Large intestine (tissue), 3 donors: ENCODE results near the gene GPATCH4. TPM values are rescaled to one million over a fixed set of nuclear protein-coding genes. Genes with fewer than 3 reads are reported as not detected.
"Not testable (repeated sequence)": the region's sequence is repeated elsewhere in the genome, so short reads cannot be mapped to it uniquely, and the experiment has no call there.

ENCODE experiments used
- DNase-seq, 2 donors: peaks; one replicate each; pipeline versions ENCODE4 v3.0.0 to v3.0.0-alpha.2; 2013
- H3K27ac ChIP-seq: one replicate; pipeline ENCODE4 v1.5.1; 2013; ENCODE audit warnings: low read length
- H3K27me3 ChIP-seq: 2 replicates; pipeline ENCODE4 v1.6.1; 2013; ENCODE audit warnings: low read length; ENCODE audit not compliant: control insufficient read depth, insufficient read depth
- H3K36me3 ChIP-seq: 2 replicates; pipeline ENCODE4 v1.6.1; 2013; ENCODE audit warnings: low read length; ENCODE audit not compliant: control insufficient read depth, insufficient read depth
- H3K4me1 ChIP-seq: one replicate; pipeline ENCODE4 v1.6.1; 2013; ENCODE audit warnings: low read length; ENCODE audit not compliant: control insufficient read depth, insufficient read depth
- H3K4me3 ChIP-seq: one replicate; pipeline ENCODE4 v1.5.1; 2013; ENCODE audit warnings: low read length
- H3K9me3 ChIP-seq: one replicate; pipeline ENCODE4 v1.6.1; 2013; ENCODE audit warnings: mild to moderate bottlenecking, low read depth, low read length, moderate library complexity; ENCODE audit not compliant: control insufficient read depth
- WGBS: methylation state at CpG from one replicate; pipeline ENCODE4 v1.1.5; 2013; ENCODE audit warnings: low lambda C conversion rate; ENCODE audit not compliant: insufficient coverage; 5-methylcytosine and 5-hydroxymethylcytosine counted together
- polyA plus RNA-seq: library from polyadenylated mRNA; unstranded; fragments of 120-200 nt; gene quantifications from one replicate; pipeline ENCODE4 v1.2.1, GENCODE V29; 2013

GPATCH4 gene
- polyA plus RNA-seq, 1 donor, result 25.9 TPM

DNA sequence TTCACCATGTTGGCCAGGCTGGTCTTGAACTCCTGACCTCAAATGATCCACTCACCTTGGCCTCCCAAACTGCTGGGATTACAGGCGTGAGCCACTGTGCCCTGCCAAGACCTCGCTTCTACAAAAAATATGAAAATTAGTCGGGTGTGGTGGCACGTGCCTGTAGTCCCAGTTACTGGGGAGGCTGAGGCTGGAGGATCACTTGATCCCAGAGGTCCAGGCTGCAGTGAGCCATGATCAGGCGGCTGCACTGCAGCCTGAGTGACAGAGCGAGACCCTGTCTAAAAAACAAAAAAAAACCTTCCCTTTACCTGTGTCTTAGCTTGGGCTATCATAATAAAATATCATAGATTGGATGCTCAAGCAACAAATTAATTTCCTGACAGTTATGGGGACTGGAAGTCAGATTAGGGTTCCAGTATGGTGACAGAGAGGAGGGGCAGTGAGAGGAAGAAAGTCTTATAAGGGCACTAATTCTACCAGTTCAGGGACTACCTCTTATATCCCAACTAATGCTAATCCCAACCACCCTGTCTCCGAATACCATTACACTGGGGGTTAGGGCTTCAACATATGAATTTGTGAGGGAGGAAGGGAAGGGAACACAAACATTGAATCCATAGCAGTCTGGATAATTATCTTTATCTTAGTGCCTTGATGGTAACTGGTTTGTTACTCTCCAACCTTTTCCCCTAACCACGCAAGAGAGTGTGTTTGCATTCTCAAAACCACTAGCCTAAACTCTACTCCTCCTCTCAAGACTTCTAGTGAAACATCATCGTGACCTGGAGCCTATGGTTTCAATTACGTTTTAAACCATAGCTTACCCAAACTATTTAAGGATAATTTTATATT lies 10.7 kb downstream of the GPATCH4 start:
- peaks cover 2% of the 10 kb centered on the region for H3K9me3 ChIP-seq
- H3K36me3 ChIP-seq, result peaks cover 28% of the 10 kb centered on the region
- H3K27me3 ChIP-seq, result no peaks in the 10 kb centered on the region
- no peak for DNase-seq
- 78% methylated on average over 4 of the region's 10 CpGs for WGBS
- peak overlapping the region; percentile 84 for H3K27ac ChIP-seq
- peaks cover 4% of the 10 kb centered on the region for H3K4me1 ChIP-seq
- peak overlapping the region; percentile 89 for H3K4me3 ChIP-seq

DNA sequence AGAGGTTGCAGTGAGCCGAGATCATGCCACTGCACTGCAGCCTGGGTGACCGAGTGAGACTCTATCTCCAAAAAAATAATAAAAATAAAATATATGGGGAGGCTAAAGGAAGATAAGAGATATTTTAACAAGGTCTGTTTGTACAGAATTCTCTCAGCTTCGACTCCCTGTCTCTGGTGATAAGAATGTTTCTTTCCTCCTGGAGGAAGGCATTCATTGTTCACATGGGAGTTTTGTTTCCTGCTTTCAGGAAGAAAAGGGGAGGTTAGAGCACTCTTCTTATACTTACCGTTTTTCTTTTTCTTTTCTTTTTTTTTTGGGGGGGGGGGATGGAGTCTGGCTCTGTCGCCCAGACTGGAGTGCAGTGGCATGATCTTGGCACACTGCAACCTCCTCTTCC lies 11.7 kb downstream of the GPATCH4 start:
- no peak overlapping the region for H3K4me3 ChIP-seq
- no peak overlapping the region for H3K27ac ChIP-seq
- peaks cover 18% of the 10 kb centered on the region for H3K36me3 ChIP-seq
- no peaks in the 10 kb centered on the region for H3K27me3 ChIP-seq
- DNase-seq, result no peak
- H3K4me1 ChIP-seq, result peaks cover 4% of the 10 kb centered on the region
- H3K9me3 ChIP-seq, result peaks cover 2% of the 10 kb centered on the region
- 25% methylated on average over 1 of the region's 5 CpGs for WGBS

GRCh38 chr1:156587927-156588326 lies 13.4 kb downstream of the GPATCH4 start:
- whole genome bisulfite sequencing, result 80% methylated on average over 1 of the region's 8 CpGs
- not testable (repeated sequence) for DNase-seq, H3K27me3 ChIP-seq, H3K4me3 ChIP-seq, H3K36me3 ChIP-seq, H3K9me3 ChIP-seq, H3K4me1 ChIP-seq, H3K27ac ChIP-seq

GRCh38 chr1:156586892-156587477 lies 14.3 kb downstream of the GPATCH4 start:
- no peak for DNase-seq
- no peaks in the 10 kb centered on the region for H3K27me3 ChIP-seq
- no CpG with 5 or more reads among the region's 3 CpGs for WGBS
- no peak overlapping the region for H3K27ac ChIP-seq
- peaks cover 4% of the 10 kb centered on the region for H3K4me1 ChIP-seq
- H3K36me3 ChIP-seq, result no peaks in the 10 kb centered on the region
- H3K9me3 ChIP-seq, result peaks cover 2% of the 10 kb centered on the region
- H3K4me3 ChIP-seq, result no peak overlapping the region

GRCh38 chr1:156586323-156586722 lies 15.0 kb downstream of the GPATCH4 start:
- WGBS, result no CpG with 5 or more reads among the region's 4 CpGs
- H3K27ac ChIP-seq, result no peak overlapping the region
- no peak overlapping the region for H3K4me3 ChIP-seq
- no peaks in the 10 kb centered on the region for H3K27me3 ChIP-seq
- no peak for DNase-seq
- peaks cover 4% of the 10 kb centered on the region for H3K4me1 ChIP-seq
- no peaks in the 10 kb centered on the region for H3K36me3 ChIP-seq
- H3K9me3 ChIP-seq, result no peaks in the 10 kb centered on the region

DNA sequence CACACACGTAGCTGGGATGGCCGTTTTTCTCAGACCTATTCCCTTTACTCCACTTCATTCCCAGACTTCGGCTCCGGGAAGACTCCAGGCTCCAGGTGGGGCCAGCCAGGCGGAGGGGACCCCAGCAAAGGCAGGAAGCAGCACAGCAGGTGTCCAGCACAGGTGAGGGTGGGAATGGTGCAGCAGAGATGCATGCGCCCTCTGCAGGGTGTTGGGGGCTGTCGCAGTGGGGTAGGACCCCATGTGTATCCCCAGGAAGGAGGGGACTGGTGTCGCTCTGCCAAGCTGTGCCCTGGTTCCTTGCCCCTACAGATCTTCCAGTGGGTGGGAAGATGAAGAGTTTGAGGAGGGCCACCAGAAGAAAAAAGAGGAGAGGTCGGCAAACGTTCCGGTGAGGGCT lies 16.5 kb downstream of the GPATCH4 start:
- no peaks in the 10 kb centered on the region for H3K9me3 ChIP-seq
- DNase-seq, result no peak
- H3K27ac ChIP-seq, result no peak overlapping the region
- no peak overlapping the region for H3K4me3 ChIP-seq
- no peaks in the 10 kb centered on the region for H3K27me3 ChIP-seq
- WGBS, result no CpG with 5 or more reads among the region's 11 CpGs
- no peaks in the 10 kb centered on the region for H3K36me3 ChIP-seq
- H3K4me1 ChIP-seq, result no peaks in the 10 kb centered on the region

DNA sequence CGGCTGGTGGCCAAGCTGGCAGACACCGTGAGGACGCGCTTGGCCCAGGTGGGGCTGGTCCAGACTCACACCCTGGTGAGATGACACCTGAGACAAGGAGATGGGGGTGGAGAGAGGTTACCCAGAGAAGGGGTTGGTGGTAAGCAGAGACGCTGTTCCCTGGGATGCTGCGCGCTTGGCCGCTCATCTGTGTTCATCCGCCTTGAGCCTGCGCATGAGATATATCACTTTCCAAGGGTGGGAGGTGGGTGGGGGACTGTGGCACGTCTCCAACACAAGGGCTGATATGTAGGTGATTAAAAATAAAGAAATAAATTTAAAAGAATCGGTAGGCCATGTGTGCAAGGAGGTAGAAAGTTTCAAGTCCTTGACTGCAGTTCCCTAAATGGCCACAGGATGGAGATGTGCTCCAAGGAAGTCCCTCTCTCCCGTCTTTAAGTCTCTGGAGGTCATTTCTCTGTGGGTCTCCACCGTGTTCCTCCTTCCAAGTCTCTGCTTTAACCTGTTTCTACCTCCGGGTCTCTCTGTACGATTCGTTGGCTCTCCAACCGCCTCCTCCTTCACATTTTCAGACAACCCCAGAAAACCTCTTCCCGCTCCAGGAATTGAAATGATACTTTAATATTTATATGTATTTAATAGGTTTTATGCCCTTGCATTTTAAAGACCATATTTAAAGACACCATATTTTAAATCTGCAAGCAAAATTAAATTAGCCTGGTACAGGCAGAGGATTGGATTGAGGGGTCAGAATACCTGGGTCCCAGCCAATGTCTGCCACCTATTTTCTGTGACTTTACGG lies 17.3 kb downstream of the GPATCH4 start:
- WGBS, result 15% methylated on average over 6 of the region's 20 CpGs
- H3K4me1 ChIP-seq, result no peaks in the 10 kb centered on the region
- no peaks in the 10 kb centered on the region for H3K9me3 ChIP-seq
- H3K36me3 ChIP-seq, result no peaks in the 10 kb centered on the region
- no peak overlapping the region for H3K4me3 ChIP-seq
- no peak overlapping the region for H3K27ac ChIP-seq
- no peaks in the 10 kb centered on the region for H3K27me3 ChIP-seq
- peak; percentile 55 to 71 for DNase-seq

DNA sequence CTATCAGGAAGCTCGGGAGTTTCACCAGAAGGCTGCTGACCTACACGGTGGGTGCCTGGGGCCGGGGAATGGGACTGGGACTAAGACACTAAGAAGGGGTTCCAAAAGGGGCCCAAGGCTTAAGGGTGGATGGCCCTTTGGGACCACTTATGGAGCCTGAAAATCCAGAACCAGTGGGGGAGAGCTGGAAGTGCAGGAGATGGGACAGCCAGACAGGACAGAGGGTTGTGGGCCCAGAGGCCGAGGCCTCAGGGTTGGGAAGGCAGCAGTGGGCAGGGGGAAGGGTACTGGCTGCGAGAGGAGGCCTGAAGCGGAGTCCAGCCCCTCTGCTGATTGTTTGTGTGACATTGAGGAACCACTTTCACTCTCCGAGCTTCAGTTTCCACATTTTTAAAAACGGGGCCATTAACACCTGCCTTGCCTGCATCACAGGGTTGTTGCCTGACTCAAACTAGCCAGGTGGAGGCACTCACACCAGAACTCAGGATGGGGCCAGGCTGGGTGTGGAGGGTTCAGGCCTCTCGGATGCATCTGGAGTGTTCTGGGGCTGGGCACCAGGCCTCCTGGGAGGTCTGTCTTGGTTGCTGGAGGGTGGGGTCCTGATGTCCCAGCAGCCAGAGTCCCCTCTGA lies 18.8 kb downstream of the GPATCH4 start:
- no peak overlapping the region for H3K27ac ChIP-seq
- WGBS, result no CpG with 5 or more reads among the region's 9 CpGs

DNA sequence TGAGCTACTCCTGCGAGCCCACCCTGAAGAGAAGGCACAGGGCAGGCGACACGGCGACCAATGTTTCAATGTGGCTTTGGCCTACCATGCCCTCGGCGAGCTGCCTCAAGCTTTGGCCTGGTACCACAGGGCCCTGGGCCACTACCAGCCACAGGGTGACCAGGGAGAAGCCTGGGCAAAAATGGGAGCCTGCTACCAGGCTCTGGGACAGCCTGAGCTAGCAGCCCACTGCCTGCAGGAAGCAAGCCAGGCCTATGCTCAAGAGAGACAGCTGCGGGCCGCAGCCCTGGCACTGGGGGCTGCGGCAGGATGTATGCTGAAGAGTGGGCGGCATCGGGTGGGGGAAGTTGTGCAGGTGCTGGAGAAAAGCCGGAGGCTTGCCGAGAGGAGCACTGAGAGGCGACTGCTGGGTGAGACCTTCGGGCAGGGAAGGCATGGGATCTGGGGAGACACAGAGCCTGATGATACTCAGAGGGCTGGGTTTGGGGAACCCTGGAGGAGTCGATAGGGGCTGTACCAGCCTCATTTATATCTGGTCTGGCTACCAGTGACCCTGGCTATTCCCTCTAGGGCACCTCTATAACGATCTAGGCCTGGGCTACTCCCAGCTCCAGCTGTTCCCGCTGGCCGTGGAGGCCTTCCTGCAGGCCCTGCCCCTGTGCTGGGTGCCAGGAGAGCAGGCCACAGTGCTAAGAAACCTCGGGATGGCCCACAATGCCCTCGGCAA lies 19.5 kb downstream of the GPATCH4 start:
- DNase-seq, result no peak
- Histone ChIP-seq H3K27me3 (no peaks in the 10 kb centered on the region), H3K4me1 (no peaks in the 10 kb centered on the region), H3K36me3 (no peaks in the 10 kb centered on the region), H3K9me3 (no peaks in the 10 kb centered on the region), H3K27ac (no peak overlapping the region), H3K4me3 (no peak overlapping the region)
- WGBS, result no CpG with 5 or more reads among the region's 21 CpGs

More for the DNA sequence above, 18.8 kb downstream of the GPATCH4 start:
- DNase-seq, result no peak
- Histone ChIP-seq H3K9me3 (no peaks in the 10 kb centered on the region), H3K4me1 (no peaks in the 10 kb centered on the region), H3K4me3 (no peak overlapping the region), H3K36me3 (no peaks in the 10 kb centered on the region), H3K27me3 (no peaks in the 10 kb centered on the region)
